GM21390 (cell line): Measurements from ENCODE around the gene ANAPC2.

Source experiments
- ATAC-seq: cut with Tn5 transposase; IDR thresholded peaks from one replicate; pipeline ENCODE4 v1.9.1; 2021; ENCODE audit not compliant: unreplicated experiment

Gene ANAPC2

GRCh38 chr9:137176302-137177182 lies 11.8 kb downstream of the ANAPC2 start:
- ATAC-seq = no peak

DNA sequence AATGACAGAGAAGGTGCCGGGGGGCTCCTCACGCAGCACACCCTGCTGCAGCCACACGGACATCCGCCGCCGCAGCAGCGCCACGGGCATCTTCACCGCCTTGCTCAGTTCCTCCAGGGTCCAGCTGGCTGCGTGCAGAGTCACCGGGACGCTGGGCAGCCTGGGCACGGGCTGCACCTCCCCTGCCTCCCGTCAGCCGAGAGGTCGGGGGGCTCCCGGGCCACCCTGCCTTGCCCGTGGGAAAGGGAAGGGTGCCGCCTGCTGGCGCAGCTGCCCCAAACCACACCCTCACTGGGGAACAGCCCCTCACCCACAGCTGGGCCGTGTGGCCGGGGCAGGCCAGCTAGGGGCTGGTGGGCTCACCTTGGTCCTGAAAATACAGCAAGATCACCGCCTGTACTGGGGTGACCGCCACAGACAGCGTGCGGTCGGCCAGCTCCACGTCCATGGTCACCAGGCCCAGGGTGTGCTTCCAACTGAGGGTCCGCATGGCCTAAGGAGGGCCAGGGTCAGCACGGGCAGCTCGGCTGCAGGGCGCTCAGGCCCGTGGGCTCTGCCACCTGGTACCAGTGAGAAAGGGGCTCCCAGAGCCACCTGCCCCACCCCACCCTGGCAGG lies 12.9 kb downstream of the ANAPC2 start:
- no peak for ATAC-seq

DNA sequence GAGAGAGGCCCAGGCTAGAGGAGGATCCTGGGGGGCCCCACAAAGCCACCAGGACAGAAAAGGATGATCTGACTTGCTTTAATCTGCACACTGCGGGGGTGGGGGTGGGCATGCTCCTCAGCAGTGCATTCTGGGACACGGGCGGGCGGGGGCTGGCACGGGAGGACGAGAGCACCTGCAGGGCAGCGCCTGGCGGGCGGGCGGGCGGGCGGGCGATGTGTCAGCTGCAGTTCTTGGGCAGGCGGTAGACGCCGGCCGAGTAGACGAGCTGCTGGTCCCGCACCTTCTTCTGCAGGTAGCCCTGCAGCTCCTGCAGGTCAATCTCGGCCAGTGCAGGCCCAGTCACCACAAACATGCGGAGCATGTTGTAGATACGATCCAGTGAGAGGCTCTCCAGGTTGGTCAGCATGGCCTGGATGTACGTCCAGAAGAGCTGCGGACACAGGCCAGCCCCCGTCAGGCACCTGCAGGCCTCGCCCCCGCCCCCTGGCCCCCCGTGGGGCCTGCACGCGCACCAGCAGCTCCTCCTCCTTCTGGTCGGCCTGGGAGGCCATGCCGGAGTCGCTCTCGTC lies 13.6 kb downstream of the ANAPC2 start:
- no peak for ATAC-seq

GRCh38 chr9:137173796-137174664 lies 14.3 kb downstream of the ANAPC2 start:
- ATAC-seq = no peak

DNA sequence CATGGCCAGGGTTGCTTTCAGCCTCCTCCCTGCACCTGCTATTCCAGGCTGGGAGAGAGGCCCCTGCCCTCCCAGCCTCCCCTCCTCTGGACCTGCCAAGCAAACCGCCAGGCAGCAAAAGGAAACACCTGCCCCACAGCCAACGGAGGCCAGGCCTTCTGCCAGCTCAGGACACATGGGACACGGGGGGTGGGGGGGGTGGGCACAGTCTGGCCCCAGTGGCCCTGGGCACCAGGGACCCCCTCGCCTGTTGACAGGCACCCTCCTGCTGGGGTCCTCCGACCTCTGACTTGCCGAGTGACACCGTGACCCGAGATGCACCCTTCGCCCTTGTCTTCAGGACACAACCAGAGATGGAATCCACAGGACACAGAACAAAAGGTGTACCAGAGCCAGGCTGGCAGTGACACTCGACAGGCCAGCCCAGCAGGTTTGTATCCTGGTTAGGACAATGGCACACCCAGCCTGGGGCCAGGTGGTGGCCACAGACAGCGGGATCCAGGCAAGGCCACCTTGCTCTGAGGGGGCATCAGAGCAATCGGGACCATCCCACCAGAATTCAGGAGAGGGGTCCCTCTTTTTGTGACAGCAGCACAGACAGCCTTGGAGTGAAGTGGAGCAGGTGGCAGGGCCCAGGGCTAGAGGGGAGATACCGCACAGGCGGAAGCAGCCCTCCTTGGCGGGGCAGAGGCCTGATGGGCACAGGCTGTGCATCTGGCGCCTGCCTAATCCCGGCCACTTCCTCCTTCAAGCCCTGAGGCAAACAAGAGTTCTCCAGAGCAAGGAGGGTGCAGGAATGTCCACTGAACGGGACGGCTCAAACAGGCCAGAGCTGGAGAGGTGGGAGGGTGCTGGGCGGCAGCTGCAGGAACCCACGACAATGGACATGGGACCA lies 15.2 kb downstream of the ANAPC2 start:
- ATAC-seq = no peak

DNA sequence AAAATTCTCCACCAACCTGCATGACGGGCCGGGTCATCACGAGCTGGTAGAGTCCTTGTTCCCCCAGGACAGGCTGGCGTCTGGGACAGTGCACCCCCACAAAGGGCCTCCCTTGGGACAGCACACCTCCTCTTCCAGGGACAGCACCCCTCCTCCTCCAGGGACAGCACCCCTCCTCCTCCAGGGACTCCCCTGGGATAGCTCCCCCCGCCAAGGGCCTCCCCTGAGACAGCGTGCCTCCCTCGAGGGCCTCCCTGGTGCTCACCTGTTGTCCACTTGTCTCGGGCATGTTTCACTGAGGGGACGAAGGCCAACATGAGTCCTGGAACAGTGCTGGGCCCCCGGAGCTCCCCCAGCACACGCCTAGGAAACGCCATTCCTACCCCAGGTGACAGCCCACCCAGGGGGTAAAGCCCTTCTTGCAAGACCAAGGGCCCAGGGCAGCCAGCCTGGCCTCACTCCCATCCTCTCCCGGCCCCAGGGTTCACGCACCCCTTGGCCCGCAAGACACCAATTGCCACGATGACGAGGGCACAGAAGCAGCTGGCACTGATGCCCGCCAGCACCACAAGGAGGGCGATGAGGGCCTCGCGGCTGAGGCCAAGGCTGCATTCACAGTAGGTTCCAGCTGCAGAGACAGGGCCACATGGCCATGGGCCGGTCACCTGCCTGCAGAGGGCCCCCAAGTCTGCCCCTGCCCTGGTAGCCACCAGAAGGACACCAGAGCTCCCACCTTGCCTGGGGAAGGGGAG lies 17.0 kb downstream of the ANAPC2 start:
- ATAC-seq = no peak

GRCh38 chr9:137170486-137171148 lies 17.7 kb downstream of the ANAPC2 start:
- no peak for ATAC-seq

GRCh38 chr9:137169896-137170358 lies 18.4 kb downstream of the ANAPC2 start, which contains the start of gene LRRC26:
LRRC26 (minus strand) TSS chr9:137170051; CDS start chr9:137169943, 108 bp downstream.
- ATAC-seq = no peak

- ATAC-seq = no peak
Measured at GRCh38 chr9:137168904-137169856, 19.2 kb downstream of the ANAPC2 start.

GRCh38 chr9:137168573-137168903 lies 19.8 kb downstream of the ANAPC2 start:
- no peak for ATAC-seq

DNA sequence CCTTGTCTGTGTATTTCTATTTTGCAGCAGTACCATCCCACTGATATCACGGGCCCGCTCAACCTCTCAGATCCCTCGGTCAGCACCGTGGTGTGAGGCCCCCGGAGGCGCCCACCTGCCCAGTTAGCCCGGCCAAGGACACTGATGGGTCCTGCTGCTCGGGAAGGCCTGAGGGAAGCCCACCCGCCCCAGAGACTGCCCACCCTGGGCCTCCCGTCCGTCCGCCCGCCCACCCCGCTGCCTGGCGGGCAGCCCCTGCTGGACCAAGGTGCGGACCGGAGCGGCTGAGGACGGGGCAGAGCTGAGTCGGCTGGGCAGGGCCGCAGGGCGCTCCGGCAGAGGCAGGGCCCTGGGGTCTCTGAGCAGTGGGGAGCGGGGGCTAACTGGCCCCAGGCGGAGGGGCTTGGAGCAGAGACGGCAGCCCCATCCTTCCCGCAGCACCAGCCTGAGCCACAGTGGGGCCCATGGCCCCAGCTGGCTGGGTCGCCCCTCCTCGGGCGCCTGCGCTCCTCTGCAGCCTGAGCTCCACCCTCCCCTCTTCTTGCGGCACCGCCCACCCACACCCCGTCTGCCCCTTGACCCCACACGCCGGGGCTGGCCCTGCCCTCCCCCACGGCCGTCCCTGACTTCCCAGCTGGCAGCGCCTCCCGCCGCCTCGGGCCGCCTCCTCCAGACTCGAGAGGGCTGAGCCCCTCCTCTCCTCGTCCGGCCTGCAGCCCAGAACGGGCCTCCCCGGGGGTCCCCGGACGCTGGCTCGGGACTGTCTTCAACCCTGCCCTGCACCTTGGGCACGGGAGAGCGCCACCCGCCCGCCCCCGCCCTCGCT lies 20.4 kb downstream of the ANAPC2 start:
- ATAC-seq = no peak

- no peak for ATAC-seq
Measured at GRCh38 chr9:137167277-137167746, 21.0 kb downstream of the ANAPC2 start.

- ATAC-seq = no peak
Measured at GRCh38 chr9:137166380-137167229, 21.8 kb downstream of the ANAPC2 start.

GRCh38 chr9:137165250-137165836 lies 23.0 kb downstream of the ANAPC2 start:
- no peak for ATAC-seq
